SIG-M5 (cell line): ENCODE data around the gene MDP1.
A peak's percentile ranks its signal among the peaks of the same experiment; 100 is the strongest.

Experiments
- DNase-seq: peaks from one replicate; lab custom pipeline; 2025; lab: John Stamatoyannopoulos, UW

MDP1 gene

GRCh38 chr14:24198814-24199524, 16.9 kb downstream of the MDP1 start:
- no peak for DNase-seq

- no peak for DNase-seq
Observed at GRCh38 chr14:24197056-24197450, 18.8 kb downstream of the MDP1 start.

- no peak for DNase-seq
Observed at GRCh38 chr14:24196071-24197055, 19.5 kb downstream of the MDP1 start.

GRCh38 chr14:24195186-24196070, 20.4 kb downstream of the MDP1 start, which contains the start of gene TM9SF1:
Gene TM9SF1 (minus strand): TSS chr14:24195441. CDS start chr14:24195019, 422 bp downstream.
- DNase-seq, result no peak

- no peak for DNase-seq
Observed at GRCh38 chr14:24194873-24195185, 21.0 kb downstream of the MDP1 start.

- no peak for DNase-seq
Observed at GRCh38 chr14:24194186-24194872, 21.5 kb downstream of the MDP1 start.

GRCh38 chr14:24192933-24193332, 22.9 kb downstream of the MDP1 start:
- DNase-seq, result no peak

GRCh38 chr14:24190416-24190815, 25.4 kb downstream of the MDP1 start:
- no peak for DNase-seq

- DNase-seq, result no peak
Observed at GRCh38 chr14:24189460-24189859, 26.4 kb downstream of the MDP1 start.

- DNase-seq, result no peak
Observed at GRCh38 chr14:24189059-24189375, 26.8 kb downstream of the MDP1 start.

- peak; percentile 76 for DNase-seq
Observed at GRCh38 chr14:24188251-24189058, 27.4 kb downstream of the MDP1 start, which contains the start of gene IPO4. Gene IPO4 (minus strand): TSS chr14:24188816. CDS start chr14:24188787, 29 bp downstream.

GRCh38 chr14:24187539-24187915, 28.3 kb downstream of the MDP1 start:
- DNase-seq, result no peak

GRCh38 chr14:24186831-24187538, 28.9 kb downstream of the MDP1 start:
- no peak for DNase-seq

GRCh38 chr14:24185741-24186140, 30.1 kb downstream of the MDP1 start:
- DNase-seq, result no peak

GRCh38 chr14:24185026-24185425, 30.8 kb downstream of the MDP1 start:
- DNase-seq, result no peak

GRCh38 chr14:24184104-24184970, 31.5 kb downstream of the MDP1 start:
- DNase-seq, result no peak

- DNase-seq, result no peak
Observed at GRCh38 chr14:24183014-24183481, 32.8 kb downstream of the MDP1 start.

GRCh38 chr14:24182110-24182882, 33.6 kb downstream of the MDP1 start:
- no peak for DNase-seq
